ENCODE measurements around the gene RFX5. TPM values are rescaled to one million over a fixed set of nuclear protein-coding genes. Genes with fewer than 3 reads are reported as not detected.

RFX5 gene
- total RNA-seq, 6 experiments from 2014 or later: 9.8 to 23.0 (median 16.8) TPM

DNA sequence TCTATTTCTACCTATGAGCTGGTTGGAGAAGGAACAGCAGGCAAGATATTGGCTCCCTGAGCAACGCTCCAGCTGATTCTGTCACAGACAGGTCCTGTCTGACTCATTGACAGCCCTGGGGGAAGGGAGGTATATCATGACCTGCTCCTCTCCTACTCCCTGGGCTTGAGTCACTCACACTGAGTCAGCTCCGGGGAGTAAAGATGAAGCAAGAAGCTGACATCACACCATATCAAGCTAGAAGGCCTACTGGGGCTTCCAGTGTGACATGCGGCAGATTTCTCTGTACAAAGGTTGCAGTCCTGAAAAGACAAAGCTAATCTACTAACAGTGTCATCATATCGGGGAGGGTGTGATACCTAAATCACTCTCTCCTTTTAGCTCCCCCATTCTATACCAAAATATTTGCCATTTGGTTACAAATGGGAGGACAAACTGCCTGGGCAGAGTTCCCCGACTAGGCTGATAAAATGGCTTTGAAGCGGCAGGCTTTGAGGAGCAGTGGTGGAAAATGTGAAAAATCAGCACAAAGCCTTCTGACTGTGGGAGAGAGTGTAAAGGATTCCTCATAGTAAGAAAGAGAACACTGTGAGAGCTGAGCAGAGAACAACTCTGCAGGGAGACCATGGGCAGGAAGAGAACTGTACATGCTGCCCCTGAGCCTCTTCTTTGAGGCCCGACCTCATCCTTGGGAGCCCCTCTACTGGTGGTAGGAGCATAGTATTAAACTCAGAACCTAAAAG is 35.3 kb downstream of the RFX5 start:
- TF ChIP-seq, protein P1, sequence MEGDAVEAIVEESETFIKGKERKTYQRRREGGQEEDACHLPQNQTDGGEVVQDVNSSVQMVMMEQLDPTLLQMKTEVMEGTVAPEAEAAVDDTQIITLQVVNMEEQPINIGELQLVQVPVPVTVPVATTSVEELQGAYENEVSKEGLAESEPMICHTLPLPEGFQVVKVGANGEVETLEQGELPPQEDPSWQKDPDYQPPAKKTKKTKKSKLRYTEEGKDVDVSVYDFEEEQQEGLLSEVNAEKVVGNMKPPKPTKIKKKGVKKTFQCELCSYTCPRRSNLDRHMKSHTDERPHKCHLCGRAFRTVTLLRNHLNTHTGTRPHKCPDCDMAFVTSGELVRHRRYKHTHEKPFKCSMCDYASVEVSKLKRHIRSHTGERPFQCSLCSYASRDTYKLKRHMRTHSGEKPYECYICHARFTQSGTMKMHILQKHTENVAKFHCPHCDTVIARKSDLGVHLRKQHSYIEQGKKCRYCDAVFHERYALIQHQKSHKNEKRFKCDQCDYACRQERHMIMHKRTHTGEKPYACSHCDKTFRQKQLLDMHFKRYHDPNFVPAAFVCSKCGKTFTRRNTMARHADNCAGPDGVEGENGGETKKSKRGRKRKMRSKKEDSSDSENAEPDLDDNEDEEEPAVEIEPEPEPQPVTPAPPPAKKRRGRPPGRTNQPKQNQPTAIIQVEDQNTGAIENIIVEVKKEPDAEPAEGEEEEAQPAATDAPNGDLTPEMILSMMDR (IDR thresholded peaks at IDR 0.05): no peak
- peak; percentile 28 for TF ChIP-seq POLR2A (IDR thresholded peaks at IDR 0.05)
- intact Hi-C loops (cut with DNase I): no loop called here
- H3K4me1 ChIP-seq: peaks cover 6 to 58% (median 33%) of the 10 kb centered on the region in 4 donors
- no peak overlapping the region for H3K4me3 ChIP-seq
- WGBS (ENCODE audit: insufficient coverage, low coverage, low lambda C conversion rate, missing lambda C conversion rate): 11% methylated on average over 6 of the region's 7 CpGs
- DNase-seq: peak in 2 of 3 donors; percentile 58 to 74
- peak overlapping the region in 2 of 3 donors; percentile 40 to 54 for H3K27ac ChIP-seq
- peak; percentile 67 to 90 (median 80) for ATAC-seq
- no peaks in the 10 kb centered on the region for H3K27me3 ChIP-seq
- H3K9me3 ChIP-seq: no peaks in the 10 kb centered on the region
- peaks cover 0 to 36% (median 13%) of the 10 kb centered on the region in 4 donors for H3K36me3 ChIP-seq

- H3K27me3 ChIP-seq: no peaks in the 10 kb centered on the region
- no peak for ATAC-seq
- TF ChIP-seq POLR2A (IDR thresholded peaks at IDR 0.05): no peak
- TF ChIP-seq, protein P1 (IDR thresholded peaks at IDR 0.05): no peak
- H3K4me1 ChIP-seq: peaks cover 6 to 58% (median 33%) of the 10 kb centered on the region in 4 donors
- no peak overlapping the region for H3K4me3 ChIP-seq
- no peak for DNase-seq
- no peaks in the 10 kb centered on the region for H3K9me3 ChIP-seq
- WGBS (ENCODE audit: insufficient coverage, low coverage, low lambda C conversion rate, missing lambda C conversion rate): 33% methylated on average over 3 of the region's 4 CpGs
- peak overlapping the region in 1 of 3 donors; percentile 54 for H3K27ac ChIP-seq
- H3K36me3 ChIP-seq: peaks cover 0 to 37% (median 16%) of the 10 kb centered on the region in 4 donors
- intact Hi-C loops (cut with DNase I): no loop called here
Measured at GRCh38 chr1:151311011-151311410, 36.0 kb downstream of the RFX5 start.

GRCh38 chr1:151309811-151310323 is 37.2 kb downstream of the RFX5 start:
- H3K27ac ChIP-seq: peak overlapping the region; percentile 24 to 38 (median 35)
- peaks cover 0 to 40% (median 19%) of the 10 kb centered on the region in 4 donors for H3K36me3 ChIP-seq
- ATAC-seq (peak; percentile 37 to 64 (median 58)), DNase-seq (peak in 1 of 3 donors; percentile 68)
- WGBS (ENCODE audit: insufficient coverage, low coverage, low lambda C conversion rate, missing lambda C conversion rate): 32% methylated on average over 7 of the region's 7 CpGs
- intact Hi-C loops (cut with DNase I): no loop called here
- TF ChIP-seq, protein P1 (IDR thresholded peaks at IDR 0.05): no peak
- TF ChIP-seq POLR2A (IDR thresholded peaks at IDR 0.05): peak; percentile 34
- no peaks in the 10 kb centered on the region for H3K9me3 ChIP-seq
- peaks cover 6 to 58% (median 33%) of the 10 kb centered on the region in 4 donors for H3K4me1 ChIP-seq
- H3K4me3 ChIP-seq: no peak overlapping the region
- H3K27me3 ChIP-seq: no peaks in the 10 kb centered on the region

DNA sequence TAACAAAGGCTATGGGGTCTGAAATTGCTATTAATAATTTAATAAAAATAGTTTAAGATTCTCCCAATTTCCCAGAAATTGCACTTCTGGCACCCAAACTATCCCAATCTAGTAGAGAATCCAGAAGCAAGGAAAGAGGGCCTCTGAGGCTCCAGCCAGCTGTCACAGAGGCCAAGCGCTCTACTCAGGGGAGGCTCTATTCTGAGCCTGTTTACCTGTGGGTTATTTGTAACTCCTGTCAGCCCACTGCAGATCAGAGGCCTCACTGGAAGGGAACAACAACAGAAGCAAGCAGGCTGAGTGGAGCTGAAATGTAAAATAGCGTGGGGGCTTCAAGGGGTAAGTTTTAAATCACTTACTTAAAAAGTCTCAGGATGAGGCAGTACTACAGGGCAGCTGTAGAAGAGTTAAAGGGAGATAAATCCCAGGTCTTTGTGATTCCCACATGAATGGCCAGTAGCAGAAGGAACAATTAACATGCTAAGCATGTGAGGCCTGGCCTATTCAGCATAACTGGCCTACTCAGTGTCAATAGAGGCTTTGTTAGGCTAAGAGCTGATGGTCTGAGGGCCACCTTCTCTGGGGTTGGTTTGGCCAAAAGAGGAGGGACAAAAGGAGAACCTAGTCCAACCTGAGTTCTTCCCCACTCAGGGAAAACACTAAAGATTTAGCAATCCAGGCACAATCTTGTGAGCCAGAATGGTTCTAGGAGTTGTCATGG is 52.1 kb downstream of the RFX5 start:
- DNase-seq (no peak), ATAC-seq (no peak)
- 100% methylated on average over 2 of the region's 2 CpGs for WGBS (ENCODE audit: insufficient coverage, low coverage, low lambda C conversion rate, missing lambda C conversion rate)
- TF ChIP-seq POLR2A (IDR thresholded peaks at IDR 0.05): no peak
- TF ChIP-seq, protein P1 (IDR thresholded peaks at IDR 0.05): no peak
- intact Hi-C loops (cut with DNase I): loop anchor here in 1 of 2 donors (10.0 kb wide), 1 partner anchor 120 kb away; no protein-coding TSS in a partner anchor
- Histone ChIP-seq H3K4me1 (no peaks in the 10 kb centered on the region), H3K9me3 (no peaks in the 10 kb centered on the region), H3K27me3 (no peaks in the 10 kb centered on the region), H3K27ac (no peak overlapping the region), H3K36me3 (peaks cover 0 to 90% (median 48%) of the 10 kb centered on the region in 4 donors), H3K4me3 (no peak overlapping the region)
